Mucosa of gallbladder (tissue), 1 donor: ENCODE data around the gene RASGRF1. TPM values are rescaled to one million over a fixed set of nuclear protein-coding genes. Genes with fewer than 3 reads are reported as not detected.
"Not testable (repeated sequence)": the region's sequence is repeated elsewhere in the genome, so short reads cannot be mapped to it uniquely, and the experiment has no call there.

Source experiments
- DNase-seq: peaks from one replicate; pipeline ENCODE4 v3.0.0-alpha.2; 2020; ENCODE audit warnings: low spot score
- total RNA-seq: library from RNA; stranded (reverse); gene quantifications from one replicate; pipeline ENCODE4 v1.2.1, GENCODE V29; 2021
- donor health status: DM: no; HTN: no; CAD: no.

Gene RASGRF1
- total RNA-seq, 1 donor from 2014 or later = 0.32 TPM

DNA sequence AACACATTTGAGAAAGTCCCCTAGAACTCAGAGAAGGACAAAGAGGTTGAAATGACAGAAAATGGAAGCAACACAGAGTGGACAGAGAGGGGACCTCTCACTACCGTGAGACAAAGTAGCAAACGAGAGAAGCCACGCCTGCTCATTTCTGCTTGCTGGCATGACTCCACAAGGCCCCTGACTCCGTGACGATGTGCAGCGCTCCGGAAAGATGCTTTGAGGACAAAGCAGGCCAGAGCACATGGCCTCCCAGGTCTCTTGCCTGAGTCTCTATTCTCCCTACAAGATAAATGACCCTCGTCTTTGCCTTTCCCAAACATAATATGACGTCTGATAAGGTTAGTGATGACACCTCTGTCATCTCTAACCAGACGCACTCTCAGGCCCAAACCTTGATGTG, 81.9 kb downstream of the RASGRF1 start:
- no peak for DNase-seq

DNA sequence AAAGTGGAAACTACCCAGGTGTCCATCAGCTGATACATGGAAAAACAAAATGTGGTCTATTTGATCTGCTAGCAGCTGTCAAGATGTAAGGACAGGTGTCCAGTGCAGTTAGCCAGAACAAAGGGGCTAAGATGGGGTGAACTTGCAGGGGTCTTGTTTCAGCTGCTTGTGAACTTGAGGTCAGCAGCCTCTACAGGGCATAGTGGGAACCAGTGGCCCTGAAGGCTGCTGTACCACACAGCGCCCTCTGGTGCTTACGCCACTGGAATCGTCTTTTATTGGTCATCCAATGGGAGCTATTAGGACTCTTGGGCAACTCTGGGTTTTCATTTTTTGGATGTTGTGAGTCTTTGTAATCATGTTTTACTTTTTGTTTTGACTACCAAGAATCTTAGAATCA, 83.5 kb downstream of the RASGRF1 start:
- DNase-seq = no peak

DNA sequence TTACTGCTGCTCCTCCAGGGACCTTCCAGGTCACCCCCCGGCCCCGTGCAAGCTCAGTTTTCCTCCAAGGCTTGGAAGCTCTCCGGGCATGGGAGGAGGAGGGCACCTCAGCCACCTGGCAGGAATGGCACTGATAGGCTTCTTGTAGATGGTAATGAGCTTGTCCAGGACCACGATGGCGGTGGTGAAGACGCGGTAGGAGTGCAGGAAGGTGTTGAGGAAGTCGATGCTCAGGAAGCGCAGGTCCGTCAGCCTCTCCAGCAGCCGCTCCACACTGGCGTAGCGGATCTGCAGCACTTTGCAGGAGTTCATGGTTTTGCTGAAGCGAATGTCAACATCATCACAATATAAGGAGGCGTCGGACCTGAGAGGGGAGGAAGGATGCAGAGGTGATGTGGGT, 84.5 kb downstream of the RASGRF1 start:
- no peak for DNase-seq

DNA sequence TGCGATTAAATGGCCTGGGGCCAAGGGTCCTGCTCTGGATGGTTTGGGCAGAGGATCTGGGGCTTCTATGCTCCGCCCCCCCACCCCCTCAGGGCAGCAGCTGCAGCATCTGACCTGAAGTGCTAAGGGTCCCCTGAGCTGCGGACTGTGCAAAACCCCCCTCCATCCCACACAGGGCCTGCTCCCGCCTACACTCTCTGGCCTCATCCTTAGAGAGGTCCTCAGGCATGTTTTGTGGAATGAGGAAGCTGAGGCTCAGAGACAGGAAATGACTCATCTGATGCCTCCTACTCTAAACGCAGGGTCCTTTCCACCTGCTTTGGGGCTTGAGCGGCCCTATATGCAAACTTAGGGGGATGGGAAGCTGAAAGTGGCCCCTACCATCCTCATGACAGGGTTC, 86.2 kb downstream of the RASGRF1 start:
- no peak for DNase-seq

DNA sequence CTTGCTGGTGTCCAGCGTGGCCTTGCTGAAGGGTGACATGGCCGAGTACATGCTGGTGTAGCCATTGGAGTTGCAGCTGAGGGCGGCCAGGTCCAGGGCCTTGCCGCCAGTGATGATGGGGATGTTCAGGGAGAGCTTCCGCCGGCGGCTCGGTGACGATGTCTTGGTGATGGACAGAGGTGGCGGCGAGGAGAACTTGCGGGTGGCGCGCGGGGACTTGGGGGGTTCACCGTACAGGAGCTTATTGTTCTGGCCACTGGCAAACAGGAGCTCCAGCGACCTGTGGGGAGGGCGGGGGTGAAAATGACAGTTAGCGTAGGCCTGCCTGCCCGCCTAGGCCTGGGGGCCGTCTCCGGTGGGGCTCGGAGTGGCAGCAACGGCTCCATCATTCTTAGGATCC, 86.7 kb downstream of the RASGRF1 start:
- no peak for DNase-seq

DNA sequence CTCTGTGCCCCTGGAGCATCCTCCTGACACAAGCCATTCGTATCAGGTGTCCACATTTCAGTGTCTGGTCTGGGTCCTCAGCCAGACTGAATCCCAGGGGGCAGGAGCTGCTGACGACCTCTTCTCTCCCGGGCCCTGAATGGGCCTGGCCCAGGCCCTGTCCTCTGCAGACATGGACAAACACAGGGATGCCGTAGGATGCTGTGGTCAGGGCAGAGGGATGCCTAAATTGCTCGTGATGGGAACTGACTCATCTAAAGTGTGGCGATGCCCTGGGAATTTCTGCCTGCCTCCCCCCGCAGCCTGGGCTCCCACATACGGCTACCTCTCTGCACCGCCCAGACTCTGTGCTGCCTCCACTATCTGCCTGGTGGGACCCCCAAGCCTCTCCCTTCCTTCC, 87.3 kb downstream of the RASGRF1 start:
- DNase-seq = no peak

DNA sequence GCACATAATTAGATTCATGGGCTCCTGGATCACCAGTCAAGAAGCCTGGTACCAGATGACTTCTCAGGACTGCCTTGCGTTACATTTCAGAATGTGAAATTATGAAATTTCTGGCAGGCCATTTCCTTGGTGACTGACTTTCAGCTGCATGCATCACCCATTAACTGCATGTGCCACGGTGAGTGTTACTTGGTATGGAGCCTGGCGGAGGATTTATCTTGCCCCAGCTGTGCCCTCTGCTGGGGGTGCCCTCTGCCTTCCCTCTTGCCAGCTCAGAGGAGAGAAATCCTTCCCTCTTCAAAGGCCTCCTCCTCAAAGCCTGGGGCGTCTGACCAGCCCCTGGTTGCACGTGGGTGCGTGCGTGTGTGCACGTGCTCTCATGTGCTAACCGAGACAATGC, 88.0 kb downstream of the RASGRF1 start:
- DNase-seq = no peak

DNA sequence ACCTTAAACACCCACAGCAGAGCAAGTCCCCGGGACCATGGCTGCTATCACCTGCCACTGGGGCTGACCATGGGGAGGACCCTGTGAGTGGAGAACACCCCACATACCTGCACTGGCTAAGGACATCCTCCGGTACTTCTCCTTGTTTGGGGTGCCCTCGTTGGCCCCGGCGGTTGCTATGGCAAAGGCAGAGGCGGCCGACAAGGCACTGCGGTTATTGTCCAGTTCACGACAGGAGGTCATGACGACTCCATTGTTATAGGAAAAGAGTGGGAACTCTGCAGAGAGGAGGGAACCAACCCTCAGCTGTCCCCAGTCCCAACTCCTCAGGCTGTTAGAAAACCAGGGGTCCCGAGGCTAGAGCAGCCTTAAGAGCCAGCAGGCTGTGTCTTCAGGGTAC, 90.9 kb downstream of the RASGRF1 start:
- DNase-seq = no peak

DNA sequence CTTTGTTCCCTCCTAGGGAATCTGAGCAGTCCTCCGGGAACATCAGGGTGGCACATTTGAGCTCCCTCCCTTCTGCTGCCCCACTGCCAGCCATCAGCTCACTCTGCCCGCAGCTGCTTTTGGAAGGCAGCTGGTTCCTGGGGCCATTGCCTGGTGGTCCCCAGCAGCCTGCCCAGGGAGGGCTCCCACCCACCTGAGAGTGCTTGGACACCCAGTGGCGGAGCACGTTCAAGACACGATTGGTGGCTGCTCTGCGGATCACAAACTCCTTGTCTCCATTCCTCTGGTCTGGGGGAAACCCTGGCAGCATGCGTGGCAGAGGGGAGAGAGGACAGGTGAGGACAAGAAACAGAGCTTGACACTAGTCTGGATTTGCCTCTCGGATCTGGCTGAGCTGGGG, 92.1 kb downstream of the RASGRF1 start:
- no peak for DNase-seq

DNA sequence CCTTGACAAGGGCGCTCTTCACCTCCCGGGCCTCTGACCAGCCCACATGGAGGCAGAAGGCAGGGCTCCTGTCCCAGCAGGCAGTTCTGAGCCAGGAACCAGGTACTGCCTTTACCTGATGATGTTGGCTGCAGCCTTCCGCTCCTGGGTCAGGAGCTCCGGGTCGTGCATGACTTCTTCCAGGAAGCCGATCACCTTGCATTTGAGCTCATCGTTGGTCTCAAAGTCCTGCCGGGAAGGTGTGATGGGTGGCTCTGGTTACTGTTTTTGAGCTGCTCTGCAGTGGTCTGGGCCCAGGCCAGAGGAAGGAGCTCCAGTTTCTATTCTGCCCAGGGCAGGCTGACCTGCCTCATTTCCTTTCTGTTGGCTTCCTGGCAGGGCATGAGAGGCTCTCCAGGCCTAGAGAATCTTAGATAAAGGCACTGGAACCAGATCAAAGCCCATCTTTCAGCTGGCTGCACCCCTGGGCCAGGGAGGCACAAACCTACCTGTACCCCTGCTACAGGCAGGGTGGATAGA, 92.5 kb downstream of the RASGRF1 start:
- DNase-seq = no peak

DNA sequence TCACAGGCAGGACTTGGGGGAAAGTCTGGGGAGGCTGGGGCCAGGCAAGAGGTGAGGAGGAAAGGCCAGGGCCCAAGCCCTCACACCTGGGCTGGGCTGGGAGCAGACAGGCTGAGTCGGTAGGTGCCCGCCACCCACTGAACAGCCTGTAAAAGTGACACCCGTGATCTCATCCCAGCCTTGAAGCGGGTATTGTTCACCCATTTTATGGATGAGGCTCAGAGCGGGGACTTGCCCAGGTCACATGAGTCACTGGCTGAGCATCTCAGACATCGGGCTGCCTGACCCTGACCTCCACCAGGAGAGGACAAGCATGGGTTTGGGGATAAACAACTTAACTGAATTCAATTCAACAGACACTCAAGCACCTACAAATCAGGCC, 93.7 kb downstream of the RASGRF1 start:
- DNase-seq = no peak

DNA sequence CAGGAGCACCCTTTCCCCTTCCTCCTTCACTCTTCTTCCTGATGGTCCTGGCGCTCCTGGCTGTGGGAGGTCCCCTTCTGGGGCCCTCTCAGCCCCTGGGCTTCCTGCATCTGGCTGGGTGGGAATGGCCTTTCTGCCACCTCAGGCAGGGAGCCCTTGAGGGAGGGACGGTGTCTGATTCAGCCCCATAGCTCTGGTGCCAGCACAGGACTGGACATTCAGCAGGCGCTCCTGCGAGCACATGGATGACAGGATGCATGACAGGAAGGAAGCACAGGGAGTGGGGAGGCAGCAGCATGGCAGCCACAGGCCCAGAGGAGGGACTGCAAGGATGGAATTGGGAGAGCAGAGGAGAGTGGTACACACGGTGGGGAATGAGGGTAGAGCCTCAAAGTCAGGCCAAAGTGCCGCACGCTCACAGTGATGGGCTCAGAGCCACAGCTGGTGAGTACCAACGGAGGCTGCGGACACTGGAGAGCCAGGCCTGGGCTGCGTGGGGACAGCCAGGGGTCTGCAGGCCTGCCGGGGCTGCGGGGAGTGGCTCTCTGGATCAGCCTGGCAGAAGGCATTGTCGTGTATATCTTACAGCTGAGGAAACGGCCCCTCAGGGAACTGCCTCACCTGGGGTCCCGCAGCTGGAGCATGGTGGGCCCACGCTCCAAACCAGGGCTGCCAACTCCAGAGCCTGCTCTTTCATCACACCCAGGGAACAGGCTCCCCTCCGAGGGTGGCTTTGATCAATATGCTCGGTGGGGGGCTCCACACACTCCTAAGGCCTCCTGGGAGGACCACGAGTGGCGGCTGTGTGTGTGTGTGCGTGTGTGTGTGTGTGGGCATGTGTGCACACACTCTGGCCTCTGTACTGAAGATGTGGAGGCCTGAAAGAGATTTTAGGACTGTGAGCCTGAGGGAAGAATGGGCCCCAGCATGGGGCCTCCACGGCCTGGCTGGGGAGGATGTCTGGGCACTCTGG, 94.4 kb downstream of the RASGRF1 start:
- DNase-seq = no peak

DNA sequence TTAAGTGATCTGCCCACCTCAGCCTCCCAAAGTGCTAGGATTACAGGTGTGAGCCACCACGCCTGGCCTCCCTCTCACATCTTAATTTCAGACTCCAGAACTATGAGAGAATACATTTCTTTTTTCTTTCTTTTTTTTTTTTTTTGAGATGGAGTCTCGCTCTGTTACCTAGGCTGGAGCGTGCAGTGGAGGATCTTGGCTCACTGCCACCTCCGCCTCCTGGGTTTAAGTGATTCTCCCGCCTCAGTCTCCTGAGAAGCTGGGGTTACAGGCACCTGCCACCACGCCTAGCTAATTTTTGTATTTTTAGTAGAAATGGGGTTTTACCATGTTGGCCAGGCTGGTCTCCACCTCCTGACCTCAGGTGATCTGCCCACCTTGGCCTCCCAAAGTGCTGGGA, 95.4 kb downstream of the RASGRF1 start:
- not testable (repeated sequence) for DNase-seq

DNA sequence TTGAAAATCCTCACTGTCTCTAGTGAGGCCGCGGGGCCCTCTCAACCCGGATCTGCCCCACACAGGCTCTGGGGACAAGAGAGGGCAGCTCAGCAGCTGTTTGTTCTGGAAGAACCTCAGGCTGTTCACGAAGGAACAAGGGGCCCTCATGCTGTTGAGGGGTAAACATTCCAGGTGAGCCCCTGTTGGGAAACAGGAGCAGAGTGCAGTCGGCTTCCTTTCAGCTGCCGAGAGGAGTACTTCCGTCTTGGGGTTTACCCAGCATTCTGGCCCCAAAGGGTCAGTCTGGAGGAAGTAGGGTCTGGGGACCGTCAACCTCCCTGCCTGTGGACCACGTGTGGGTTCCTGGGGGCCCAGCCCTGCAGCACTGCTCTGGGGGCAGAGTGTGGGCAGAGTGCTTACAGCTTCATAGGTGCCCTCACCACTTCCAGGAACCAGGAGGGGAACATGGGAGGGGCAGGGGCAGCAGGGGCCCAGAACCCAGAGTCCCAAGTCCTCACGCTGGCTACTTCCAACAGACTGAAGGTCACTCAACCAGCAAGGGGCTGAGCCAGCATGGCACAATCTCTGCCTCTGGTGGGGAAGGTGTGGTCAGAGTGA, 96.5 kb downstream of the RASGRF1 start:
- no peak for DNase-seq

DNA sequence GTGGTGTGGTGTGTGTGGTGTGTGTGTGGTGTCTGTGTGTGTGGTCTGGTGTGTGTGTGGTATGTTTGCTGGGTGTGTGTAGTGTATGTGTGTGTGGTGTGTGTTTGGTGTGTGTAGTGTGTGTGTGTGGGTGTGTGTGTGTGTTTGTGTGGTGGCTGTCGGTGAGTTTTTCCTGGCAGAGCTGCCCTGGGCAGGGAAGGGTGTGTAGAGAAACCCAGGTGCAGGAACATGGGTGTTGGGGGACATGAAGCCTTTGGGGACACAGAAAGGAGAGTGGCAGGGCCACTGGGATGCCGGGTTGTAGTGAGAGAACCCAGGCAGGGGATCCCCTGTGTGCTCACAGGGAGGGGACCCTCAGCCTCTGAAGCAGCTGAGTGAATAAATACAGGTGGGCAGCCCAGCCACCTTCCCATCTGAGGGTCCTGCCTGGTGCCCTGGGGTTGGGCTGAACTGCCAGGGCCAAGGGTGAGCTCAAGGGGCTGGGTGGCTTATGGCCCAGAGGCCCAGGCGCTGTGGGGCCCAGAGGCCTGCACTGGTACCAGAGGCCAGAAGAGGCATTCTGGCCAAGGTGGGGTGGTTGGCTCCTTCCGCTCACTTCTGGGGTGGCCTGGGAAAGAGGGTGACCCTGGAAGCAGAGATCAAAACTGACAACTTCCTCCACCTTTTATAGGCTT, 97.2 kb downstream of the RASGRF1 start:
- DNase-seq = no peak

DNA sequence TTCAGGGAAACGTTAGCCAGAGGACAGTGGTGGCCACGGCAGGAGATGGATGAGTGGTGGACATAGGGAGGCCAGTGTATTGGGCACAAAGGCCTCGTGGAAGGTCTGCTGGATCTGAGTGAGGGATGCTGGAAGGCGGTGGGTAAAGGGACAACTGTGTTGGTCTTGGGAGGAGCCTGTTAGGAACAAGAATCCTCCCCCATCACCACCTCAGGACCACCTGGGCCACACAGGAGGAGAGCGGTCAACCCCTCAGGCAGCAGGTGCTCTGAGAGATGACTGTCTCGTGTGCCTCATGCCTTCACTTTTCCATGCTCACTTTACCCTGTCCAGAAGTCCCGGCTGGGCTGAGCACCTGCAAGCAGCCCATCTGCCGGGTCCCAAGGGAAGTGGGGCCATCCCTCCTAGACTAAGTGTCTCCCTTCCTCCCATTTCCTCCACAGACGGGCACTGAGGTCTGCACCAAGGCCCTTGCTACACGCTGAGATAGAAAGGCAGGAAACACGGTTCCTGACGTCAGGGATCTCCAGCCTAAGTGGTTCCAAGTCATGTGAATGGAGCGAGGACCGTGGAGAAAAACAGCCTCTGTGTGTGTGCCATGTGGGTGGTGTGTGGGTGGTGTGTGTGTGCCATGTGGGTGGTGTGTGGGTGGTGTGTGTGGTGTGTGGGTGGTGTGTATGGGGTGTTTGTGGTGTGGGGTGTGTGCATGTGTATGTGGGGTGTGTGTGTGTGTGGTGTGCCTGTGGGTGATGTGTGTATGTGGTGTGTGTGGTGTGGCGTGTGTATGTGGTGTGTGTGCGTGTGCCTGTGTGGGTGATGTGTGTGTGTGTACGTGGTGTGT, 97.9 kb downstream of the RASGRF1 start:
- no peak for DNase-seq

DNA sequence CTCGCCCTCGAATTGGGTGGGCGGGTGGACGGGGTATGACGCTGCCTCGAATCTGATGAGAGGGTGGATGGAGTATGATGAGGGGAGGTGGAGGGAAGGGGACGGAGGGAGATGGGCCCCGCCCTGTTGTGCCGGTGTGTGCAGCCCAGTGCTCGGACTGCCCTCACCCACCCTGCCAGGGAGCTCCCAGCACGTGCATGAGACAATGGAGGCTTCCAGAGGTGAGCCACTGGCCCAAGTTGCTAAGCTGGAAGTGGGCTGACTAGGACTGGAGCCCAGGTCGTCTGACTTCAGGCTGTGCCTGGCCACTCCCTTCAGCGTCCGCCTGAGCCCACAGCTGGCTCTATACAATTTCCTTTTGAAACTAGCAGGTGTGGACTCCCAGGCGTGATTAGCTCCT, 98.7 kb downstream of the RASGRF1 start:
- no peak for DNase-seq

DNA sequence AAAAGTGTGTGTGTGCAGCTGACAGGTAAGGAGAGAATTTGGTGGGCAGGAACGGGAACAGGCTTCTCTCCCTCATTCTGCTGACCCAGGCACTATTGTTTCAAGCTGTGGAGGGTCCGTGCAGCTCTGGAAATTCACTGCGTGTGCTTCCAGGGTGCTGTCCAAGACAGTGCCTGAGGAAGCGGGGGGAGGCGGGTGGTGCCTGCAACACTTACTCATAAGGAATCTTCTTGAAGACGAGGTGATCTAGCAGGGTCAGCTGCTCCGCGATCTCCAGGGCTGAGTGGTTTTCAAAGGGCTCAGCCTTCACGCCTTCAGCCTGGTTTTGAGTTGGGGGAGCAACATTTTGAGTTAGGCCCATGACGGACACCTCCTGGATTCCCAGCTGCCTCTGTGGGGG, 99.1 kb downstream of the RASGRF1 start:
- no peak for DNase-seq

DNA sequence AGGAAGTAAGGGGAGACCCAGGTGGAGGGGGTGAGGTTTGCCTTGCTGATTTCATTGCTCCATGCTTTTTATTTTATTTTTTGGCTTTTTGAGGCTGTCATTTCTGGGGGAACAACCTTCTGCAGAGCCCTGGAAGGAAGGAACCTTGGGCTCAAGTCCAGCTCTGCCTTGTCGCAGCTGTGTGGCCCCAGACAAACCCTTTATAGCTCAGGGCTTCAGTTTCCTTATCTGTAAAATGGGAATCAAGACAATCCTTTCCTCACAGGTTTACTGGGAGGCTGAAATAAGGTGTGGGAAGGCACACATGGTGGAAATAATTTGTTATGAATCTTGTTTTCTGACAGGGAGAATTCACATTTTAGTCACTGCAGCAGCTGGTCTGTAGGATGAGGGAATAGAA, 100.3 kb downstream of the RASGRF1 start:
- no peak for DNase-seq

DNA sequence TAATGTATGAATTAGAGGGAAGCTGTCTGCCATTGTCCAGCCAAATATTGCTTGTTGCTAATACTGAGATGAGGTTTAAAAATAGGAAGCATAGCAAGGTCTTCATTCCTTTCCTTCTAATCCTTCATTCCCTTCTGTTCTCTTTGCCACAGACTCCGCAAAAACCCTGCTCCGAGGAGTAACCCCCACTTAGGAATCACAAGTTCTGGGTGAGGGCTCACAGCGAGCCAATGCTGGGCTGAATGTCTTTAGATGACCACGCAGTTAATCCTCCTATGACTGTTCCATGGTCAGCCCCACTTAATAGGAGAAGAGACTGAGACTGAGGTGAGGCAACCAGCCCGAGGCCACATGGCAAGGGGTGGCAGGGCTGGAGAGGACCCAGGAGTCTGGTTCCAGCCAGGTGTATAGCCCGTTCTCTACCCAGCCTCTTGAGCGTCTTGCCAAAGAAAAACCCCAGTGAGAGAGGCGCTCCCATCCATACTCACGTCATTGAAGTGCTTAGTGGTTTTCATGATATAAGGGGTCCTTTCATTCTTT, 100.8 kb downstream of the RASGRF1 start:
- no peak for DNase-seq

DNA sequence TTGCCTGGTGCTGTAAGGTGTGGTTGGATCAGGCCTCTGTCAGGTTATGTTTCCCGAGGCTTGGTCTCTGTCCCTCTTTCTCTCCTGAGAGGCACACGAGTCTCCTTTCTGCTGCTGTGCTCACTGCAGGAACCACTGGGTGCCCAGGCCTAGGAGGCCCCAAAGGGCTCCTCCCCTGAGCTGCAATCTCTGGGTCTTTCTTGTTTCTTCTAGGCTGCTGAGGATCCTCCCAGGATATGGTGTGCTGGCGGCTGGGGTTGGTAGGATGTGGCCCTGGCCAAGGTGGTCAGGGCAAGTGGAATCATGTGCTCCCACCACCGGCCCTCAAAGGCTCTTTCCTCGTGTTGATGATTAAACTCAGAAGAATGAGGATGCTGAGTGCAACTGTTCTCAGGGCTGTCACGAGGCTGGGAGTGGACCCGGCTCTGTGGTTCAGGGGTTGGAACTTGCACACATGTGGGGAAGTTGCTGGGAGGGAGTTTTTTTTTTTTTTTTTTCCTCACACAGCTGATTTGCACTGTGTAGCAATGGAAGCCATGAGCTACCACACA, 102.1 kb downstream of the RASGRF1 start:
- peak; percentile 95 for DNase-seq
